NOMO-1 (cell line): ENCODE data around the gene FMNL2.

Experiments used
- DNase-seq, 2 experiments: peaks; one replicate each; lab custom pipeline; 2025; ENCODE audit not compliant: unreplicated experiment in 2 of 2; lab: John Stamatoyannopoulos, UW

FMNL2 gene

DNA sequence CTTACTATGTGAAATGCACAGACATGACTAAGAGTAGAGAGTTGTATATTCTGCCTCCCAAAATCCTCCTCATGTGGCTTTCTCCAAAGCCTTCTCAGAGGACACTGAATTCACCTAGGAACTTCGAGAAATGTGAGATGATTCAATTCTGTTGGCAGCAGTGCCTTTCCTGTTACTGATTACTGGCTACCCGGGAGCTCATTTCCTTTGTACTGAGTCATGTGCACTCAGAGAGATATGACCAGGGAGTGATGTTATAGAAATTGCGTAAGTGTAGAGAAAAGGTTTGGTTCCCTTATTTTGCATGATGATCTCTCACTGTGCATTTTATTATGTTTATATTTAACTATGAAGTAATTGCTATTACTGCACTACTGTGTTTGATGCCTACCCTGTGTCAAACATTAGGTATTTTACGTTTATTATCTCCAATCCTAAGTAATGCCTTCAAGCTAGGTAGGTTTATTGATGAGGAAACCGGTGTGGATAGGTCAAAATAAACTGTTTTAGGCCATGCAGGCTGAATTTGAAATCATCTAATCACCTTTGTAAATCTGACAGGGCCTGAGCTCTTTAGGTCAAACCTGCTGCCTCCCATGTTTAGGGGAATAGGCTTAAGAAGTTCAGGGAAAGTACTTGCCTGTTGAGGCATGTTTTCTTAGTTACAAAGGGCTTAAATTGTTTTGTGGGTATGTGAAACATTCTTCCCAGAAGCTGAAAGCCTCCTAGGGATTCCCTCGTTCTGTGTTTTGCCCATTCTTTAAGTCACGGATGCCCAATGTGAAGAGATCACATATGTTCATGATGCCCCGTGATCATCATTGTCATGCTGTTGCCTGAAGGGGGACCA lies 86.8 kb downstream of the FMNL2 start:
- peak; percentile 77 to 97 for DNase-seq

DNA sequence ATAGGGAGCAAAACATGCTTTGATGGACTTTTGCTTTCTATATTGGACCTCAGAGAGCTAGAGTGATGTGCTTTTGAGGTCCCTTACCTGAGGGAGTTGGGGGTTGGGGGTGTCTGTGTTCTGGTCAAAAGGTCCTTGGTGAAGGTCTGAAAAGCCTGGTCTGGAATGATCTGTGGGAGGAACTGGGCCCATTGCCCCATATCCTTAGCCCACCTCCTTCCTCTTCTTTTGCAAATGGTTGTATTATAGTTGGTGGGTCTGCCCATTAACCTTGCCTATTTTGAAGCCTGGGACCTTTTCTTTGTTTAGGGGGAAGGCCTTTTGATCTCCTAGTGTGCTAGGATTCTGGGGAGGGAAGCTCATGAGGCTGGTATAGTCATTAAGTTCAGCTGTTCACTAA lies 88.7 kb downstream of the FMNL2 start:
- DNase-seq: no peak

DNA sequence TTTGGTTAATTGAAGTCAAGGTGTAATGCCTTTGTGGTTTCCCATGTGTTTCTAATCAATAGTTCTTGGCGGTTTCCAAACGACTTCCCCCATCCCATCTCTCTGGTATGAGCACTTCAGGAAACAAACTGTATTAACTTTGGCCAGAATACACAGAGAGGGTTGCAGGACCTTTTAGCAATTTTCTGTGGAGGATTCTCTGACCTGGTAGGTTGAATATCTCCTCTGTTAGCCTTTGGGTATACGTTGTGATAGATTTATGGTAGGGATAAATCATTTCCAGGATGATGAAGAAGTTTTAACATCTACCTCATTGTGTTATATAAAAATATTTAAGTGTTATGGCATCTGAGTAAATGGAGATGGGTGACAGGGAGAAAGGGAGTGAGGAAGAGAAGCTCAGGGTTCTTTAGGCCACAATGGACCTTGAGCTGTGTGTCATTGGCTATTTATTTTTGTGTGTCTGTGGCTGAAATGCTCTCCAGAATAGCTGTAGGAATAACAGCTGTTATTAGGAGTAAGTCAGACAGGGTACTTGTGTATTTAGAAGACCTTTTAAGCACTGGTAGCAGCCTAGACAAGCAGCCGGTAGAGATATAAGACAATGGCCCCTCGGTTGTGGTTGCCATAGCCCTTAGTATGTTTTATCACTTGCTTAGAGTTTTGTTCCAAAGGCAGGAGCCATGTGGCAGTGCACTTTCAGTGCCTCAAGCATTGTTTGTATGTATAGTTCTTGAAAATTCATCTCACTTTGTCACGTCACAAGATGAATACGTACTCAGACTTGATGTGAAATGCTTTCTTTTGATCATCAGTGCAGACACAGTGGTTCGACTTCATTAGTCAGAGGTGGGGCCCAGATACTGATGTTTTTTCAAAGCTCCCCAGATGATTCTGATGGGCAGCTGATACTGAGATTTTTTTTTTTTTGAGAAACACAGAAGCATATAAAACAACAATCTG lies 91.1 kb downstream of the FMNL2 start:
- no peak for DNase-seq

DNA sequence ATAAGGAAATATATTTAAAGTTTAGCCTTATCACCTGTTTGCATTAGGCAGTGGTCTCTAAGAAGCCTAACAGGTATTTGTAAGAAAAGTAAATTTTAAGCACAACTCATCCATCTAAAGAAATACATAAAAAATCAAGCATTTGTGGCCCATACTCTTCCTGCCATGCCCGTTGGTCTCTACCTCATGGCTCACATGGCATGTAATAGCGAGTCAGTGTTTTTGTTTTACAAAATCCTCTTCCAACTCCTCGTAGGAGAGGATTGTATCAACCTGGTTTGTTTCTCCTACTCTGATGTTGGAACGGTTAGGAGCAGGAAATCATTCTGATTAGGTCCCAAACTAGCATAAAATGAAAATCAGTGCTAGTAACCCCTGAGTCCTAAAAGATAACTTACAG lies 91.8 kb downstream of the FMNL2 start:
- DNase-seq: no peak

DNA sequence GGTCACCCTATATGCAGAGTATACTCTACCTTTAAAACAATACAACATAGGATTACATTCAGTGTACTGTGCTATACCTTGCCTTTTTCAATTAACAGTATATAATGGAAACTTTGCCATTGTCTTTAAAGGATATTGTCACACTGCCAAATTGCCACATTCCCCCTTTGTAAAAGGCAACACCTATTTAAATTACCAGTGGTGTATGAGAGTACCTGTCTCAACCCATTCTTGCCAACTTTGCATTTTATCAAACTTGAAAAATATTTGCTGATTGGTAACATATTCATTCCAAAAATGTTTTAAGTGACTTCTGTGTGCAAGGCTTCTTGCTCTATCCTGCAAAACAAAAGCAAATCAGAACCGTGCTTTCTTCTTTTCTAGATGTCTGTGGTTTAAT lies 92.9 kb downstream of the FMNL2 start:
- DNase-seq: no peak

DNA sequence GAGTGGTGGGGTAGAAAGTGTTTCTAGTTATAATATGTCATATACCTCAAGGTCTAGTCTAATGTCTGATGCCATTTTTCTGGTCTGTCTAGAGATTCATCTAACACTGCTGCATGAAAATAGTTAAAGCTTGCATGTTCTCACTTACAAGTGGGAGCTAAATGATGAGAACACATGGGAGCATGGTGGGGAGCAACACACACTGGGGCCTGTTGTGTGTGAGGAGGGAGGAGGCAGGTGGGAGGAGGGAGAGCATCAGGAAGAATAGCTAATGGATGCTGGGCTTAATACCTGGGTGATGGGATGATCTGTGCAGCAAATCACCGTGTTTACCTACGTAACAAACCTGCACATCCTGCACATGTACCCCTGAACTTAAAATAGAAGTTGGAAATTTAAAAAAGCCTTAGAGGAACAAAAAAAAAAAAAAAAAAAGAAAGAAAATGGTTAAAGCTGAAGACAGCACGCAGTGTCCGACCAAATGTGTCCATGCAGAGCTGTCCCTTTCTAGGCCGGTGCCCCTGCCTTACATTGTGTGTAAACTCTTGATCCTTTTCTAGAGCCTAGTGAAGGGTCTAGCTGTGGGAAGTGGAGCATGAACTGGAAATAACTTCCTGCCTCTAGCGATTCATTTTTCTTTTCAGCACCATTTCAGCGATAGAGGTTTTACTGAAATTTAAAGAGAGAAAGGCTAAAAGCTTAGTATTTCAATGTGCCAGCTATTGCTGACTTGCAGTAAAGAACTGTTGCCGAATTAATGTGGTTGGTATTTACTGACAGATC lies 94.0 kb downstream of the FMNL2 start:
- DNase-seq: no peak

DNA sequence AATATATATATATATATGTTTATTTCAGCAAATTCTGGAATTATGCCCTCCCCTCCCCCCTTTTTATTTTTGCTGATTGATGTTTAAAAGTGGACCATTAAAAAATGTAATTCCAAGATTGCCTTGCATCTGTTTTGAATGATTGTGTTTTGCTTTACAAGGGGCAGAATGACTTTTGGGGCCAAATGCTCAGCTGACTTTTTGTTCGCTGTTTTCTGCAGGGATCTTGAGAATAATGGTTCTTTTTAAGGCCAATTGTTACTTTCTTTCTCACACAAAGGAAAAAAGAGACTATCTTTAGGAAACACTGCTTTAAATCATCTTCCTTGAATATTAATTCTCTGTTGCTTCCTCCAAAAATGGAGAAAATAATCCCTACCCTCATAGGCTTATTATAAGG lies 95.9 kb downstream of the FMNL2 start:
- no peak for DNase-seq

DNA sequence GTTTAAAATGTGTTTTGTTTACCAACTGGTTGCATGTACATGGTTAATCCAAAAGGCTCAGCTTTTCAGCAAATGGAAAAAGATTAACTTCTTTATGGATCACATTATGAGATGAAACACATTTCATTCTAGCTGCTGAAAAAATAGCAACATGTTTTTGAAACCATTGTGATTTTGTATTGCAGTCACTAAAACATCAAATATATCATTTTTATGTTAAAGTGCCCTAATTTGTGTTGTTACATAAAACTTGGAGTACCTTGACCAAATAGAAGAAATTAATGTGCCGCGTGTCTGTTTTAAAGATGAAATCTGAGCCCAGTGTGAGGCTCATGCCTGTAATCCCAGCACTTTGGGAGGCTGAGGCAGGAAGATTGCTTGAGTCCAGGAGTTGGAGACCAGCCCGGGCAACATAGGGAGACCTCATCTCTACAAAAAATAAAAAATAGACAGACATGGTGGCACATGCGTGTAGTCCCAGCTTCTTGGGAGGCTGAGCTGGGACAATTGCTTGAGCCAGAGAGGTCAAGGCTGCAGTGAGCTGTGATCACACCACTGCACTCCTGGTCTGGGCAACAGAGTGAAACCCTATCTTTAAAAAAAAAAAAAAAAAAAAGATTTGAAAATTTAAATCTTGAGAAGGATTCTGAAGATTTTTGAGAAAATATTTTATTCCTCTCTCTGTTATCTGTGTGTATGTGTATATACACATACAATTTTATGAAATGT lies 96.6 kb downstream of the FMNL2 start:
- DNase-seq: no peak

DNA sequence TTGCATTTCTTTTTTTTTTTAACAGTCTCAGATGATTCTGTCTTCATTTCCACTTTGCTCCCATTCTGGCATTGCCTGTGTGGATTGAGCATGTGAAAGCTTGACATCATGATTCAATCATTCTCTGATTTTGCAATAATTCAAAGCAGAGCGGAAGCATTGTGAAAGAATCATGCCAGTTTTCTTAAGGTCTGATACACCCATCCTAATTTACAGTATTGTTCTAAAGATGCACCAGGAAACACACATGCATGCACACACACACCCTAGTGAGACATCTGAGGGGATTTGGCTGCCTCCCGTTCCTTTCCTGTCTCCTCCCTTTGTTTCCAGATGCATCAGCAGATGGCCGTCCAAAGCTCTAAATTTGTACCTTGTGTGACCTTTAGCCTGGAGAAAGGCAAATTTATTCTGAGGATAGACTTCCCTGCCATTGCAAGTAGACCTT lies 97.3 kb downstream of the FMNL2 start:
- DNase-seq: peak; percentile 51 to 86

DNA sequence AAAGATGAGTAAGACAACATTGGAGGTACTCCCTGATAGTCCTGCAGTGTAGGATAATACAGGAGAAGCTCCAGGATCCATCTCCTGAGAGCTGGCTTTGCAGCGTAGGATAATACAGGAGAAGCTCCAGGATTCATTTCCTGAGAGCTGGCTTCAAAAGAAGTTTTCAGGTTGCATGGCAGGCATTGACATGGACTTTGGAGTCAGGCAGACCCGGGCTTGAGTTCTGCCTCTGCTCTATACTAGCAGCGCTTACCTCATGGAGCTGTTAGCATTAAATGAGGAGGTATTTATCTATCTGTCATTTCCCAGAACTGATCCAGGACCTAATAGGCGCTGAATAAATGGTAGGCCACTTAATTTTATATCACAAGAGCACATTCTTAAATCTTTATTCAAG lies 97.8 kb downstream of the FMNL2 start:
- DNase-seq: no peak

DNA sequence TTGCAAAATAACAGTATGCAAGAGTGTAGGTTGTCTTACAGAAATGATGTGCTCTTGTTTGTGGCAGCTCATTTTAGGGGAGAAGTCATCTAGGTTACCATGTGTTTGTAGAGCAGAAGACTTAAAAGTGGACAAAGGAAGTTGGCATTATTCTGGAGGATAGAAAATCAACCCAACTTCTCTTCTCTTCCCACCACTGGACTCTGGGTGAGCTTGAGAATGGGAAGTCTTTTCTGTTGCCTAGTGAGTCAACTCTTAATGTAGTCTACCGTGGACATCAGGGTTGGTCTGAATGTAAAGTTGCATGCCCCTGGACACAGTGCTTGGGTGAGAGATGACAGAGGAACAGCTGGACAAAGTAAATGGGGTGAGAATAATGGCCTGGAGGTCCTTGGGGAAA lies 98.3 kb downstream of the FMNL2 start:
- DNase-seq: no peak

DNA sequence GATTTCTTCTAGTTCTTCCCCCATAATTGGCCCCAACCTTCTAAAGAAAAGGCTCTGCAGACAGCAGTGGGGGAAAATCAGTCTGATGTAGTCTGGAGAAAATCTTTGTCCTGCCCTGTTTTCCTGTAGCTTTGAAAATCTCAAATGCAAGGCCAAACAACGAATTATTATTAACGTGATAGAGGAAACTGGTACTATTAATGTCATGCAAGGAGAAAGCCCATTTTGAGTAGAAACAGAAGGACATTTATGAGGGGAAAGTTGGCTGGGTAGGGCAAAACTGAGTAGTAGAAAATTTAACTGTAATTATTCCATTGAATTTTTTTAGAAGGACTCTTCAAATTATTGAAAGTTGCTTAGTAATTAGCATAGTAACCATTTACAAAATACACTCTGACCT lies 98.8 kb downstream of the FMNL2 start:
- DNase-seq: no peak

DNA sequence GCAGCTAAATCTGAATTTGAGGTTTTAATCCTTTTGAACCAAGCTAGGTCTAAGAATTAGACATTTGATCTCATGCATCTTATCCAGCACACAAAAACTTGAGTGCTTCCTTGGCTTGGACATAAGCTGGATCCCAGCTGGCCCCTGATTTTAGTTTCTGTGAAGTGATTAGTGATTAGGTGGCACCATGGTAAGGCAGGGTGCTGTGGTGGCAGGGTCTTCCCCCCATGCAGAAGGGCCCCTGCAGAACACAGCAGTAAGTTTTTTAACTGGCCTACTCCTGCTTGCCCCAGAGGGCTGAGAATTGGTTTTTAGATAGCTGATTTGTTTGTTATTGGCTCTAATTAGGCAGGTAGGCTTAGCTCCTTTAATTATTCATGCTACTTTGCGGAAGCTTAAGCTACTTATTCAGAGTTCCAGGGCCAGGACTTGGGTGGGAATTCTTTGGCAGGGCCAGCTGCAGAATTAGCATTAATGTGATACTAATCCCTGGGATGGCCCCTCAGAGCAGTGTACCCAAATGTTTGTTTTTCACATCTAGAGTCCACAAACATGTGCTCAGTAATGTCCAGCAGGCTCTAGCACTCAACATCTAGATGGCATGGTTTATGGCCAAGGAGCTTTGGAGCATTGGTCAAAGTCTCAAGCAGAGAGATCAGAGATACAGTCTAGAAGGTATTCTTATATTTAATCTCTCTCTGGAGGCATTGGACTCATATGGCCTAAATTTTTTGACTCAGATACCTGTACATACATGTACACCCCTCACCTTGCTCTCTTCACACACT lies 99.6 kb downstream of the FMNL2 start:
- DNase-seq: no peak

DNA sequence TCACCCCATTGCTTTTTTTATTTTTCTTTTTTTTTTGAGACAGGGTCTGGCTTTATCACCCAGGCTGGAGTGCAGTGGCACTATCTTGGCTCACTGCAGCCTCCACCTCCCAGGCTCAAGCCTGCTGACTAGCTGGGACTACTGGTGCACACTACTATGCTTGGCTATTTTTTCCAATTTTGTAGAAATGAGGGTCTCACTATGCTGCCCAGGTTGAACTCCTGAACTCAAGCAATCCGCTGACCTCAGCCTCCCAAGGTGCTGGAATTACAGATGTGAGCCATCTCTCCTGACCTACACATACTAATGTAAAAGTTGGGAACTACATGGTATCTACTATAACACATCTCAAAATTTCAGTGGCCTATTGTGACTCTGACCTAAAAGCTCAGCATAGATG lies 101.2 kb downstream of the FMNL2 start:
- DNase-seq: no peak

DNA sequence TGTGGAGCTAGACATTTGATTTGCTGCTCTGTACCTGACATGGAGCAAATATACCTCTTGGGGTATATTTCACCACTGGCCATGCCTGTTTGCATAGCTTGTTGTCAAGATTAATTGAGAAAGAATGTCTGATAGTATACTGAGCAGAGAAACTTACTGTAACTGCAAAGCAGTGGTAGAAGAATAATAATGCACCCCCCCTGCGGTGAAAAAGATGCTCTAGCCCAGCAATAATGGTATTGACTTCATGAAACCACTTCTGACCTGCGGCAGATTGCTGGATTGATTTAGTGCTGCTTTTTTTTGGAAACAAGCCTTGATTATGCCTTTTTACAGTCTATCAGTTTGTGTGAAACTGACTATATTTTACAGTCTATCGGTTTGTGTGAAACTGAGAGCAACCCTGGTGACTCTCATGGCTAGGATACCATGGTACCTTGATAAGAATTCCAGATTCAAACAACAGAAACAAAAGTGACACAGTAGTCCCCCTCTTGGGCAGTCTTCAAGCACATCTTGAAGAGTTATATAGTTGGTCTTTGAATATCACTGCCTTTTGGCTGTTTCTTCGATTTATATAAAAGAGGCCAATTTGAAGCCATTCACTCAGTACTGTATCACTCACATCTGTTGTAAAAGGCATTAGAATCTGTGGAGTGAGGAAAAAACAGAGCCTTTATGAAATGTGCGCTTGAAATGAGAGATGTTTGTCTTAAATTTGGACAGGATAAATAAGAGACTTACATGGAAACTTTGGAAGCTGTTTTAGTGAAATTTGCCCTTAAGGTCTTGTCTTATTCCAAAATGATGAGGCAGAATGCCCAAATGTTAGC lies 102.5 kb downstream of the FMNL2 start:
- no peak for DNase-seq

DNA sequence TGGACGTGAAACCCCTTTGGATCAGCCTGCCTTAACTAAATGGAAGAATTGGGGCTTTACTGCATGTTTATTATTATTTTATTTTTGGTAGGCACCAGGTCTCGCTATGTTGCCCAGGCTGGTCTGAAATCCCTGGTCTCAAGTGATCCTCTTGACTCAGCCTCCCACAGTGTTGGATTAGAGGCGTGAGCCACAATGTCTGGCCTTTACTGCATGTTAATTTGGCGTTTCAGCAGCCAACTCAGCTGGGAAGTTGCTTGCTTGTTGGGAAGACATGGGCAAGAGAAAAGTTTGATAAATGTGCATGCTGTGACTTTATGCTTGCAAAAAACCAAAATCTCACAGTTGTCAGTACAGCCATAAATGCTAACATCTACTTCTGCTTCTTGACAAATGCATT lies 105.1 kb downstream of the FMNL2 start:
- DNase-seq: no peak

DNA sequence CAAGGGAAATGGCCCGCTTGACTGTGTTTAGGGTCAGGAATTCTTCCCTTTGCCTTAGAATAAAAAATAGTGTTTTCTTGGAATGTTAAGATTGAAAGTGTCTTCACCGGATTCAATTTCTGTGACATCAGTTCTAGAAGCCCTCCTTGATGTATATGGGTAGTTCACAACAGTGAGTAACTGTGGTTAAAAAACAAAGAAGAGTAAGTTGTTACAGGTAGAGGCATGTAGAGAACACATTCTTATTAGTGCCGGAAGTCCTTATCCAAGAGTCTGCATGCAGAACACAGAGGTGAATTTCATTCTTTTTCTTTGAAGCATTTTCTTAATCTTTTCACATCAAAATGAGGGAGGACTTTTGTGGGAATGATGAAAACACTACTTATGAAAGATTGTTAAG lies 105.5 kb downstream of the FMNL2 start:
- DNase-seq: no peak

DNA sequence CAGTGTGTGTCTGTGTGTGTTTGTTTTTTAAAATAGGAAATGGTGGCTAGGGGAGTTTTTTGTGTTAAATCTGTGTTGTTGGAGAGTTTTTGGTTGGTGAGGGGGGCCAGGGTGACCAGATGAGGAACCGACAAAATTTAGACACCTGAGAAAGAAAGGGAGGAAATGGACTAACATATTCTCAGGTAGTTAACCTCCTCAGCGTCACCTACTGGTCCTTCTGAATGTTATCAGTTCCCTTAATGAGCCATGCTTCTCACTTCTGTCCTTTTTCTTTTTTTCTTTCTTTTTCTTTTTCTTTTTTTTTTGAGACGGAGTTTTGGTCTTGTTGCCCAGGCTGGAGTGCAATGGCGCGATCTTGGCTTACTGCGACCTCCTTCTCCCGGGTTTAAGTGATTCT lies 107.0 kb downstream of the FMNL2 start:
- DNase-seq: no peak

DNA sequence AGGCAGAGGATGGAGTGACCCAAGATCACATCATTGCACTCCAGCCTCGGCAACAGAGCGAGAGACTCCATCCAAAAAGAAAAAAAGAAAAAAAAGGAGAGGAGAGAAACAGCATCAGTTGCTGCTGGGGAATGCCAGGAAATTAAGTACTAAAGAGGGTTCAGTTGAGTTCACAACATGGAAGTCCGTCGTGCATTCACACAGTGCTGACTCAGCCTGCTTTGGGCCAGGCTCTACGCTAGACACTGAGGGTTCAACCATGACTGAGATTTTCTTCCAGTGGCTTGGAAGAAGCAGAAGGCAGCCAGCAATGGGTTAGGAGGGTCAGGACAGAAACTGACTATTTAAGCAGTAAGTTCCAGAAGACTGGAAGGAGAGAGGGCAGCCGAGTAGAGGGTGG lies 108.8 kb downstream of the FMNL2 start:
- no peak for DNase-seq
